Kidney (tissue), 14 donors: Measurements from ENCODE around the gene STK11. TPM values are rescaled to one million over a fixed set of nuclear protein-coding genes. Genes with fewer than 3 reads are reported as not detected.

Experiments used
- DNase-seq, 5 donors: peaks; one replicate each; pipeline ENCODE4 v3.0.0-alpha.2; 2013 to 2020
- FAIRE-seq: peaks from 2 replicates; lab custom pipeline; 2012; peaks lifted over from hg19 to GRCh38; lab: Jason Lieb, UNC
- H3K27ac ChIP-seq, 2 donors: one replicate each; pipeline ENCODE4 v1.7.0; 2013; ENCODE audit warnings: low read depth in 2 of 2, low read length in 2 of 2, inconsistent platforms in 1 of 2
- H3K27me3 ChIP-seq: one replicate; pipeline ENCODE4 v1.7.1; 2013; ENCODE audit warnings: low read length, inconsistent platforms; ENCODE audit not compliant: control insufficient read depth, insufficient read depth
- H3K36me3 ChIP-seq, 3 donors: one replicate each; pipeline versions ENCODE4 v1.7.0 to v1.7.1; 2013; ENCODE audit warnings: low read length in 3 of 3, control low read depth in 1 of 3, inconsistent platforms in 1 of 3; ENCODE audit not compliant: insufficient read depth in 3 of 3, control insufficient read depth in 2 of 3
- H3K4me1 ChIP-seq, 3 donors: one replicate each; pipeline versions ENCODE4 v1.7.0 to v1.7.1; 2013; ENCODE audit warnings: low read length in 3 of 3, inconsistent platforms in 1 of 3, low read depth in 1 of 3; ENCODE audit not compliant: control insufficient read depth in 2 of 3, insufficient read depth in 2 of 3
- H3K4me3 ChIP-seq, 3 donors: one replicate each; pipeline versions ENCODE4 v1.7.0 to v1.8.1; 2013; ENCODE audit warnings: low read length in 3 of 3, control low read depth in 1 of 3, inconsistent platforms in 1 of 3
- H3K9ac ChIP-seq, 3 donors: one replicate each; pipeline versions ENCODE4 v1.7.0 to v1.7.1; 2013; ENCODE audit warnings: low read length in 3 of 3, control low read depth in 1 of 3, inconsistent platforms in 1 of 3
- H3K9me3 ChIP-seq, 3 donors: one replicate each; pipeline versions ENCODE4 v1.7.0 to v1.7.1; 2013; ENCODE audit warnings: low read length in 3 of 3, control low read depth in 1 of 3, inconsistent platforms in 1 of 3; ENCODE audit not compliant: control insufficient read depth in 2 of 3, insufficient read depth in 1 of 3
- CTCF ChIP-seq: IDR thresholded peaks from 3 replicates; pipeline ENCODE4 v1.5.1; 2012; ENCODE audit warnings: mild to moderate bottlenecking, moderate library complexity, borderline replicate concordance; ENCODE audit not compliant: insufficient read depth; ENCODE audit errors: extremely low read depth
- intact Hi-C: fragments of 100-400 bp; cut with DNase I; formaldehyde crosslinking; loops from one replicate; pipeline ENCODE4 v1.11.1; 2022
- polyA plus RNA-seq: library from polyadenylated mRNA; stranded (reverse); fragments of 350-450 nt; fragmentation: Illumina TruSeq; extraction: RNeasy Lipid Tissue Mini Kit (QIAGEN cat#74804); gene quantifications from one replicate; pipeline ENCODE4 v1.2.3, GENCODE V29; 2014; ENCODE audit warnings: low read depth, low replicate concordance; ENCODE audit not compliant: insufficient read depth
- total RNA-seq: library from RNA; stranded (reverse); fragmentation: NEBNext Ultra II Directional; extraction: Animal tissue kit (Norgen Biotek cat#: 25700); gene quantifications from one replicate; pipeline ENCODE4 v1.2.1, GENCODE V29; 2021
- donor health status: control.
- donor health status: control.
- donor health status: control.
- donor health status: control.
- donor health status: control.
- donor health status: DM: yes; HTN: yes; CAD: no.
- donor health status: Normal renal cell carcinoma (clear cell type).

The STK11 gene
- total and polyA plus RNA-seq, 2 donors from 2014 or later = 40.7 to 57.7 TPM

- intact Hi-C loops = no loop called here
- FAIRE-seq (no peak), DNase-seq (no peak)
- no peak for TF ChIP-seq CTCF
- Histone ChIP-seq H3K9me3 (no peaks in the 10 kb centered on the region), H3K9ac (peak overlapping the region in 1 of 3 donors; percentile 81), H3K4me3 (peak overlapping the region in 2 of 3 donors; percentile 16 to 29), H3K4me1 (peaks cover 0 to 63% (median 37%) of the 10 kb centered on the region in 3 donors), H3K27me3 (no peaks in the 10 kb centered on the region), H3K27ac (peak overlapping the region; percentile 93 to 98), H3K36me3 (peaks cover 2 to 19% (median 12%) of the 10 kb centered on the region in 3 donors)
These were observed 54.5 kb downstream of the STK11 start for GRCh38 chr19:1259876-1260748.

GRCh38 chr19:1260749-1261537 is 55.4 kb downstream of the STK11 start:
- FAIRE-seq (no peak), DNase-seq (peak; percentile 97 to 99 (median 98))
- no peak for TF ChIP-seq CTCF
- H3K9ac ChIP-seq = peak overlapping the region in 2 of 3 donors; percentile 1 to 93
- peaks cover 0 to 62% (median 39%) of the 10 kb centered on the region in 3 donors for H3K4me1 ChIP-seq
- H3K27ac ChIP-seq = peak overlapping the region; percentile 97 to 98
- peaks cover 2 to 10% (median 6%) of the 10 kb centered on the region in 3 donors for H3K36me3 ChIP-seq
- peak overlapping the region; percentile 13 to 79 (median 52) for H3K4me3 ChIP-seq
- intact Hi-C loops = no loop called here
- H3K9me3 ChIP-seq = no peaks in the 10 kb centered on the region
- no peaks in the 10 kb centered on the region for H3K27me3 ChIP-seq

GRCh38 chr19:1261538-1261797 is 55.9 kb downstream of the STK11 start:
- Histone ChIP-seq H3K9ac (peak overlapping the region in 2 of 3 donors; percentile 1 to 93), H3K27me3 (no peaks in the 10 kb centered on the region), H3K9me3 (no peaks in the 10 kb centered on the region), H3K4me1 (peaks cover 0 to 63% (median 39%) of the 10 kb centered on the region in 3 donors), H3K27ac (peak overlapping the region; percentile 97 to 98), H3K36me3 (peaks cover under 1 to 6% (median 4%) of the 10 kb centered on the region in 3 donors), H3K4me3 (peak overlapping the region; percentile 13 to 79 (median 52))
- TF ChIP-seq CTCF = no peak
- intact Hi-C loops = no loop called here
- DNase-seq (peak in 3 of 5 donors; percentile 63 to 86 (median 79)), FAIRE-seq (no peak)
